Measurements from ENCODE around the gene NAA60. TPM values are rescaled to one million over a fixed set of nuclear protein-coding genes. Genes with fewer than 3 reads are reported as not detected.

The NAA60 gene
- total RNA-seq, 1 donor from 2014 or later: 5.0 TPM

DNA sequence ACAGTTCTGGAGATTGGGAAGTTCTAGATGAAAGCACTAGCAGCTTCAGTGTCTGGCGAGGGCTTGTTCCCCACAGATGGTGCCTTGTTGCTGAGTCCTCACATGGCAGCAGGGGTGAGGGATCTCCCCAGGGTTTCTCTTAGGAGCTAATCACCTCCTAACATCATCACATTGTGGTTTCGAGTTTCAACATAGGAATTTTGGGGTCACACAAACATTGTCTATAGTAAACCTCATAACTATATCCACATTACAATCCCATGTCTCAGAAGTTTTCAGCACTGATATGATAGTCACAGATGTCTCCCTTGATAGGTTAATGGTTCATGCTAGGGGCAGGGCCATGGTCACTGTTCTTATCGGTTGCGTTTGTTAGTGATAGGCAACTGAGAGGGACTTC lies 71.1 kb downstream of the NAA60 start:
- FAIRE-seq: no peak
- Histone ChIP-seq H3K36me3 (ENCODE audit: control insufficient read depth, insufficient read depth, low read length) (peaks cover 6% of the 10 kb centered on the region), H3K4me3 (ENCODE audit: low read depth, low read length) (no peak overlapping the region), H3K27me3 (ENCODE audit: control insufficient read depth, insufficient read depth, low read length) (no peaks in the 10 kb centered on the region)
- no peak for DNase-seq (ENCODE audit: low read depth)
- TF ChIP-seq CTCF (IDR thresholded peaks at IDR 0.05; ENCODE audit: insufficient read depth, low read length, severe bottlenecking): no peak

DNA sequence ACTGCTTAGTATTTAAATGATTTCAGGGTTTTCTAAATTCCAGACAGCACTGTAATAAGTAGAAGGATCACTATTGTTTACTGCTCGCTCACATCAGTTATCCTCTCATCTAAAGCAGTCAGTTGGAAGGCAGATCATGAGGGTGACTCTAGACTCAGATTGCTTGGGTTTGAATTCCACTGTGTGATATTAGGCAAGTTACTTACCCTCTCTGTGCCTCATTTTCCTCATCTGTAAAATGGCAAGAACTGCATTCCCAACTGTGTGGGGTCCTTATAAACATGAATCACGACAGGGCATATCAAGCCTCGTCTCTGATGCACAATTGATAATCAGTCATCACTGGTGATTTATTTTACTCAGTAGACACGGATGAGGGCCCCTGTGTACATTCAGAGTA lies 72.4 kb downstream of the NAA60 start:
- Histone ChIP-seq H3K4me3 (ENCODE audit: low read depth, low read length) (no peak overlapping the region), H3K27me3 (ENCODE audit: control insufficient read depth, insufficient read depth, low read length) (no peaks in the 10 kb centered on the region), H3K36me3 (ENCODE audit: control insufficient read depth, insufficient read depth, low read length) (peaks cover 4% of the 10 kb centered on the region)
- DNase-seq (ENCODE audit: low read depth): no peak
- FAIRE-seq: no peak
- TF ChIP-seq CTCF (IDR thresholded peaks at IDR 0.05; ENCODE audit: insufficient read depth, low read length, severe bottlenecking): no peak

DNA sequence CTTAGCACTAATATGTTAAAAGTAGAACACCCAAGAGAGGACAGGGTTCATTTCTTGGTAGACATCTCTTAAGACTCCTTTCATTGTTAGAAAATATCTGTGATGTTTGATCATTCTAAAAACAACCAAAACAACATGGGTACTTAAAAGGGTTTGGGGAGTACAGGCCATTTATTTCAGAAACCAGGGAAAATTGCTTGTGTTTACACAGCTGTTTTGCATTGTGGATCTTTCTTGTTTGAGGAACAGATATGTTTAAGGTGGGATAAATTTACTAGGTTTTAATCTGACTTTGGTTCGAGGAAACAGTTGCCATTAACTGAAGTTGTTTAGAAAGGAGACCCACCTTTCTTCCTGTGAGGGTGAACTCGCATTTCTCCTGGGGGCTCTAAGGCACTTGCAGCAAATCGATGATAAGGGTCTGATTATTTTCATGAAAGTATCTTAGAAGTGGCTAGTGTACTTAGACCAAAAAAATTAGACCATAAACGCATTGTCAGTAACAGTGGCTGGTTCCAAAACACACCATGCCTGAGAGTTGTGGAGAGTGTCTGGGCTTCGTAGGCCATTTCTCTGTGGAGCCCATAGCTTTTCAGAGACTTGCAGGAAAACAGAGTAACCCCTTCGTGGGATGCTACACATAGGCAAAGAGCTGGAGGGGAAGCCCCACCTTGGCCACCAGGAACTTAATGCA lies 75.0 kb downstream of the NAA60 start:
- Histone ChIP-seq H3K27me3 (ENCODE audit: control insufficient read depth, insufficient read depth, low read length) (no peaks in the 10 kb centered on the region), H3K4me3 (ENCODE audit: low read depth, low read length) (no peak overlapping the region), H3K36me3 (ENCODE audit: control insufficient read depth, insufficient read depth, low read length) (no peaks in the 10 kb centered on the region)
- FAIRE-seq (no peak), DNase-seq (ENCODE audit: low read depth) (no peak)
- no peak for TF ChIP-seq CTCF (IDR thresholded peaks at IDR 0.05; ENCODE audit: insufficient read depth, low read length, severe bottlenecking)

DNA sequence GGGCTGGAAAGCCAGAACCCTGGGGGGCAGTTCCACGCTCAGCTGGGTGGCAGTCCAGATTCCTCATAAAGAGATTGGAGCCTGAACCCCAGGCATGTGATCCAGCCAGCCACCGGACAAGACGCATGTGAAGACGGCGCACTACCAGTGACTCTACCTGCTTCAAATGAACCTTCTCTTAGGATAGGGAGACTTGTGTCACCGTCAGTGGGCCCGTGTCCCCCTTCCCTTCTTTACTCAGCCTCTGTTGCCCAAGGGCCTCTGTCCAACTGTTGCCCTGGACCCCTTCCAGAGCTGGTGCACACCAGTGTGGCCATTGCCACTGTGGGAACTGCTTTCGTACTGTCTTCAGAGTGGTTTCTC lies 75.5 kb downstream of the NAA60 start:
- TF ChIP-seq CTCF (IDR thresholded peaks at IDR 0.05; ENCODE audit: insufficient read depth, low read length, severe bottlenecking): no peak
- H3K36me3 ChIP-seq (ENCODE audit: control insufficient read depth, insufficient read depth, low read length): no peaks in the 10 kb centered on the region
- no peaks in the 10 kb centered on the region for H3K27me3 ChIP-seq (ENCODE audit: control insufficient read depth, insufficient read depth, low read length)
- no peak for DNase-seq (ENCODE audit: low read depth)
- FAIRE-seq: no peak
- H3K4me3 ChIP-seq (ENCODE audit: low read depth, low read length): no peak overlapping the region

DNA sequence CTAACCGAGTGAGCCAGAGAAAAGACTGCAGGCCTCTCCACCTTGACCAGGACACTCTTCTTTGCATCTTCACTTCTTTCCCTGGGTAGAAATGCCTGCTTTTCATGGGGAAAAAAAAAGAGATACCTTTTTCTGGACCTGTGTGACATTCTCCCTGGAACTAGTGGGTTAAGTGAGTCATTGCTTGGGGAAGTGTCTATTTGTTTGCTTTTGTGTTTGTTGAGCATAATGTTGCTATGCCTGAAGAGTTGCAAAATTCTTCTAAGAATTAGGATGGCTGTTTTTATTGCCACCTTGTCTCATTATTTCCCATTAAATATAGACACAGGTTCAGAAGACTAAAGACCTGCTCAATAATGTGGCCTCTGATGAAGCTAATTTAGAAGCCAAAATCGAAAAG lies 76.1 kb downstream of the NAA60 start:
- FAIRE-seq: no peak
- Histone ChIP-seq H3K4me3 (ENCODE audit: low read depth, low read length) (no peak overlapping the region), H3K27me3 (ENCODE audit: control insufficient read depth, insufficient read depth, low read length) (no peaks in the 10 kb centered on the region), H3K36me3 (ENCODE audit: control insufficient read depth, insufficient read depth, low read length) (no peaks in the 10 kb centered on the region)
- no peak for TF ChIP-seq CTCF (IDR thresholded peaks at IDR 0.05; ENCODE audit: insufficient read depth, low read length, severe bottlenecking)
- peak; percentile 41 for DNase-seq (ENCODE audit: low read depth)

DNA sequence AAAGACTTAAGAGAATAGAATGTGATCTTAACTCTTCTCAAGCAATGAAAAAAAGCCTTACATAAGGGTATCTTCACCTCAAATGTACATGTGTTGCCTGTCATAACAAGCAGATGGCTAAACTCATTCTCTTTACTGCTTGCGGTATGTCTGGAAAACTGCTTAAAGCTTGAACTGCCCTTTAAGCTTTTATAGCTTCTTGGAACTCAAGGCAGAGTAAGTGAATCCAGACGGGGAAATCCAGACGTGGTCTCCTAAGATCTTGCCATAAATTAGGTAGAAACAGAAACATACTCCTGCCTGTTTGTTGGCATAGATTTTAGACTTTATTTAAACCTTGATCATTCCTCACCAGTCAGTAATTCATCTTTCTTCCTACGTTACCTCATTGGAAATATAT lies 76.9 kb downstream of the NAA60 start:
- Histone ChIP-seq H3K27me3 (ENCODE audit: control insufficient read depth, insufficient read depth, low read length) (no peaks in the 10 kb centered on the region), H3K4me3 (ENCODE audit: low read depth, low read length) (no peak overlapping the region), H3K36me3 (ENCODE audit: control insufficient read depth, insufficient read depth, low read length) (peaks cover 1% of the 10 kb centered on the region)
- no peak for DNase-seq (ENCODE audit: low read depth)
- FAIRE-seq: no peak
- no peak for TF ChIP-seq CTCF (IDR thresholded peaks at IDR 0.05; ENCODE audit: insufficient read depth, low read length, severe bottlenecking)

Data from bronchial epithelial cell (primary cell).